Gastrocnemius medialis (tissue), 4 donors: Measurements from ENCODE around the gene HOXA3. TPM values are rescaled to one million over a fixed set of nuclear protein-coding genes. Genes with fewer than 3 reads are reported as not detected.

Experiments used
- ATAC-seq, 2 donors: fragments of 150-250 bp; one replicate each; pipeline ENCODE4 v1.9.1; 2016
- DNase-seq, 2 donors: peaks; one replicate each; pipeline ENCODE4 v3.0.0-alpha.2; 2019
- H3K27ac ChIP-seq, 4 donors: fragments of 200-600 bp; sonication (generic); 1 replicate in 1 of 4; 2 replicates in 3 of 4; pipeline ENCODE4 v1.5.1; 2016 to 2018; ENCODE audit warnings: mild to moderate bottlenecking in 2 of 4, moderate library complexity in 1 of 4
- H3K27me3 ChIP-seq, 3 donors: fragments of 200-600 bp; sonication (generic) in 2 of 3; 1 replicate in 1 of 3; 2 replicates in 2 of 3; pipeline versions ENCODE4 v1.5.1 to v1.6.0; 2016 to 2019; ENCODE audit warnings: mild to moderate bottlenecking in 1 of 3, moderate library complexity in 1 of 3
- H3K36me3 ChIP-seq, 2 donors: fragments of 200-600 bp; sonication (generic) in 1 of 2; one replicate each; pipeline ENCODE4 v1.5.1; 2017 to 2018
- H3K4me1 ChIP-seq, 2 donors: fragments of 200-600 bp; sonication (generic) in 1 of 2; one replicate each; pipeline ENCODE4 v1.5.1; 2016 to 2017; ENCODE audit warnings: mild to moderate bottlenecking in 2 of 2
- H3K4me3 ChIP-seq, 4 donors: fragments of 200-600 bp; sonication (generic) in 3 of 4; 1 replicate in 1 of 4; 2 replicates in 3 of 4; pipeline ENCODE4 v1.5.1; 2016 to 2019; ENCODE audit warnings: mild to moderate bottlenecking in 2 of 4
- H3K9me3 ChIP-seq, 3 donors: fragments of 200-600 bp; sonication (generic) in 2 of 3; 1 replicate in 1 of 3; 2 replicates in 2 of 3; pipeline ENCODE4 v1.5.1; 2016 to 2019
- POLR2A ChIP-seq, 2 donors: fragments of 450-650 bp; IDR thresholded peaks; one replicate each; pipeline ENCODE4 v1.6.1; 2017; ENCODE audit warnings: antibody characterized with exemption in 2 of 2, mild to moderate bottlenecking in 2 of 2, moderate library complexity in 2 of 2
- in situ Hi-C, 4 donors: fragments of 200-750 bp; cut with MboI; loops; one replicate each; pipeline versions ENCODE4 v1.15.0 to v1.8.0; 2017; ENCODE audit warnings: low sequenced_read_pairs in 4 of 4
- intact Hi-C: fragments of 100-400 bp; cut with DNase I; formaldehyde crosslinking; loops from one replicate; pipeline ENCODE4 v1.15.1; 2023; ENCODE audit warnings: low total_unique reads
- total RNA-seq, 4 donors: library from RNA; depleted of rRNA; stranded (reverse); fragments of >200 nt; gene quantifications; one replicate each; pipeline versions ENCODE4 v1.1.0 to v1.2.3, GENCODE V29; 2016
- TF ChIP-seq, protein P1 (sequence below), 5 experiments: fragments of 450-650 bp in 3 of 5; fragments of 200-600 bp in 2 of 5; sonication (generic) in 2 of 5; IDR thresholded peaks in 4 of 5; conservative IDR thresholded peaks in 1 of 5; 1 replicate in 4 of 5; 2 replicates in 1 of 5; pipeline ENCODE4 v1.5.1; 2016 to 2019; ENCODE audit warnings: antibody characterized with exemption in 5 of 5, mild to moderate bottlenecking in 3 of 5, moderate library complexity in 3 of 5

HOXA3 gene
- total RNA-seq, 4 donors from 2014 or later: 0.53 to 6.2 (median 3.0) TPM

GRCh38 chr7:27108390-27109127 is 43.8 kb downstream of the HOXA3 start:
- Histone ChIP-seq H3K4me3 (peak overlapping the region; percentile 15 to 53 (median 32)), H3K9me3 (no peaks in the 10 kb centered on the region), H3K4me1 (peaks cover 21 to 39% of the 10 kb centered on the region in 2 donors), H3K36me3 (no peaks in the 10 kb centered on the region), H3K27me3 (no peaks in the 10 kb centered on the region), H3K27ac (peak overlapping the region; percentile 67 to 78 (median 76))
- DNase-seq (no peak), ATAC-seq (no peak)
- intact Hi-C loops (no loop called here), in situ Hi-C loops (no loop called here)
- TF ChIP-seq, protein P1, sequence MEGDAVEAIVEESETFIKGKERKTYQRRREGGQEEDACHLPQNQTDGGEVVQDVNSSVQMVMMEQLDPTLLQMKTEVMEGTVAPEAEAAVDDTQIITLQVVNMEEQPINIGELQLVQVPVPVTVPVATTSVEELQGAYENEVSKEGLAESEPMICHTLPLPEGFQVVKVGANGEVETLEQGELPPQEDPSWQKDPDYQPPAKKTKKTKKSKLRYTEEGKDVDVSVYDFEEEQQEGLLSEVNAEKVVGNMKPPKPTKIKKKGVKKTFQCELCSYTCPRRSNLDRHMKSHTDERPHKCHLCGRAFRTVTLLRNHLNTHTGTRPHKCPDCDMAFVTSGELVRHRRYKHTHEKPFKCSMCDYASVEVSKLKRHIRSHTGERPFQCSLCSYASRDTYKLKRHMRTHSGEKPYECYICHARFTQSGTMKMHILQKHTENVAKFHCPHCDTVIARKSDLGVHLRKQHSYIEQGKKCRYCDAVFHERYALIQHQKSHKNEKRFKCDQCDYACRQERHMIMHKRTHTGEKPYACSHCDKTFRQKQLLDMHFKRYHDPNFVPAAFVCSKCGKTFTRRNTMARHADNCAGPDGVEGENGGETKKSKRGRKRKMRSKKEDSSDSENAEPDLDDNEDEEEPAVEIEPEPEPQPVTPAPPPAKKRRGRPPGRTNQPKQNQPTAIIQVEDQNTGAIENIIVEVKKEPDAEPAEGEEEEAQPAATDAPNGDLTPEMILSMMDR (IDR thresholded peaks at IDR 0.05 in 4 of 5, conservative IDR thresholded peaks at IDR 0.05 in 1 of 5): no peak
- TF ChIP-seq POLR2A (IDR thresholded peaks at IDR 0.05): peak; percentile 42 to 75

- H3K27ac ChIP-seq: peak overlapping the region; percentile 67 to 78 (median 76)
- no peaks in the 10 kb centered on the region for H3K36me3 ChIP-seq
- DNase-seq (no peak), ATAC-seq (no peak)
- intact Hi-C loops (no loop called here), in situ Hi-C loops (no loop called here)
- TF ChIP-seq, protein P1 (IDR thresholded peaks at IDR 0.05 in 4 of 5, conservative IDR thresholded peaks at IDR 0.05 in 1 of 5): no peak
- no peak for TF ChIP-seq POLR2A (IDR thresholded peaks at IDR 0.05)
- H3K4me3 ChIP-seq: peak overlapping the region; percentile 30 to 65 (median 44)
- H3K9me3 ChIP-seq: no peaks in the 10 kb centered on the region
- H3K27me3 ChIP-seq: no peaks in the 10 kb centered on the region
- H3K4me1 ChIP-seq: peaks cover 21 to 33% of the 10 kb centered on the region in 2 donors
Measured at GRCh38 chr7:27107391-27108381, 44.7 kb downstream of the HOXA3 start.

GRCh38 chr7:27106901-27107240 is 45.5 kb downstream of the HOXA3 start:
- Histone ChIP-seq H3K9me3 (no peaks in the 10 kb centered on the region), H3K4me3 (peak overlapping the region; percentile 52 to 65 (median 54)), H3K27ac (peak overlapping the region; percentile 65 to 78 (median 76)), H3K4me1 (peaks cover 14 to 25% of the 10 kb centered on the region in 2 donors), H3K27me3 (no peaks in the 10 kb centered on the region), H3K36me3 (no peaks in the 10 kb centered on the region)
- in situ Hi-C loops (no loop called here), intact Hi-C loops (no loop called here)
- no peak for TF ChIP-seq POLR2A (IDR thresholded peaks at IDR 0.05)
- ATAC-seq: no peak
- no peak for DNase-seq

DNA sequence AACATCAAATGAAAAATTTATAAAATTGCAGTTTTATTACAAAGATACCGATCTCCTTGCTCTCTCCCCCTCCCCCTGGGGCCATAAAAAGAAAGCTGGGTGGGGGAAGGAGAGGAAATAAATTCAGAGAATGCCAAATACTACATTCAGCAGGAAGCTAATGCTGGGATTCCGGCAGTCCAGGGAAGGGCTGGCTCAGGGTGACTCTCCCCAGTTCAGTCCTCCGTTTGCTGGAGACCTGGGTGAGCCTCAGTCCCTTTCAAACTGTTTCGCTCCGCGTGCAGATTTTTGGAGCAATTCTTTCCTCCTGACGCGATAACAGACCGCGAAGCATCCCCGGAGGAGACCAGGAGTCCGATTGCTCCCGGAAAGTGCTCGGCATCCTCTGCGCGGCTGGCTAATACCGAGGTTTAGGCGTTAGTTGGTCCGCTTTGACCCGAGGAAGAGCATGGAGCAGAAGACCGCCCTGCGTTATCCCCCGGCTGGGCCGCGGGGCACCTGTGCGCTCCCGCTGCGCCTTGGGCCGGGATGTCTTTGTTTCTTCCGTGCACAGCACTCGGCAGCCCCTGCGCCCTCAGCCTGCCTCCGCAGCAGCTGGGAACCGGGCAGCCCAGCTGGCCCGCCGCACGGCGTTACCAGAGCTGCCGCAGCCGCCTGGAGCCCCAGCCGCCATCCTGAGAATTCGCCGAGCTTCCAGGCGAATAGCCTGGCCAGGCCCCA is 46.0 kb downstream of the HOXA3 start:
- ATAC-seq: peak; percentile 13 to 18
- H3K4me1 ChIP-seq: peaks cover 9 to 20% of the 10 kb centered on the region in 2 donors

More for the DNA sequence above, 46.0 kb downstream of the HOXA3 start:
- Histone ChIP-seq H3K9me3 (no peaks in the 10 kb centered on the region), H3K4me3 (peak overlapping the region; percentile 52 to 65 (median 54)), H3K36me3 (no peaks in the 10 kb centered on the region), H3K27me3 (no peaks in the 10 kb centered on the region), H3K27ac (peak overlapping the region; percentile 65 to 78 (median 76))
- no peak for TF ChIP-seq POLR2A (IDR thresholded peaks at IDR 0.05)
- TF ChIP-seq, protein P1 (IDR thresholded peaks at IDR 0.05 in 4 of 5, conservative IDR thresholded peaks at IDR 0.05 in 1 of 5): no peak
- DNase-seq: no peak
- in situ Hi-C loops (no loop called here), intact Hi-C loops (no loop called here)
